GM23338 (cell line): ENCODE measurements around the gene SEC11C.
"Not testable (repeated sequence)": the region's sequence is repeated elsewhere in the genome, so short reads cannot be mapped to it uniquely, and the experiment has no call there.

ENCODE experiments used
- CREB1 ChIP-seq: fragments of 250-450 bp; sonication (Bioruptor Pico); IDR thresholded peaks from 2 replicates; pipeline ENCODE4 v1.5.0; 2020; ENCODE audit warnings: low read depth, mild to moderate bottlenecking, moderate library complexity
- POLR2AphosphoS5 ChIP-seq: IDR thresholded peaks from 2 replicates; pipeline ENCODE4 v1.6.1; 2016; ENCODE audit warnings: antibody characterized with exemption, low read depth
- REST ChIP-seq: IDR thresholded peaks from one replicate; pipeline ENCODE4 v1.6.1; 2018; ENCODE audit warnings: antibody characterized with exemption; ENCODE audit not compliant: unreplicated experiment
- TF ChIP-seq, protein P1 (sequence below), 2 experiments: fragments of 200-600 bp in 1 of 2; sonication (generic) in 1 of 2; conservative IDR thresholded peaks; 2 replicates each; pipeline versions ENCODE4 v1.5.1 to v1.6.1; 2016 to 2017; ENCODE audit warnings: antibody characterized with exemption in 2 of 2, low read depth in 2 of 2, mild to moderate bottlenecking in 2 of 2, moderate library complexity in 1 of 2

DNA sequence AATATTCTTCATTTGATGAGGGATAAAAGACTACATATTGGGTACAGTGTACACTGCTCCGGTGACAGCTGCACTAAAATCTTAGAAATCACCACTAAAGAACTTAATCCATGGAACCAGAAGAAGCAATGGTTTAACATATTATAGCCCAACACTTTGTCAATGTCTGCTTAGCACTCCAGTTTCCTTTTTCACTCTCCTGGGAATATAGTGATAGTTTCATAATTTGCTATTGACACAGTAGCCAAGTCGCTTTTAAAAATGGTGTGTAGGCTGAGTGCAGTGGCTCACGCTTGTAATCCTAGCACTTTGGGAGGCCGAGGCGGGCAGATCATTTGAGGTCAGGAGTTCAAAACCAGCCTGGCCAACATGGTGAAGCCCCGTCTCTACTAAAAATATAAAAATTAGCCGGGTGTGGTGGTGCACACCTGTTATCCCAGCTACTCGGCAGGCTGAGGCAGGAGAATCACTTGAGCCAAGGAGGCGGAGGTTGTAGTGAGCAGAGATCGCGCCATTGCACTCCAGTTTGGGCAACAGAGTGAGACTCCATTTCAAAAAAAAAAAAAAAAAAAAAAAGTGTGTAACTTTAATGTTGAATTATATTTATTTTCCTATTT, 3.2 kb downstream of the SEC11C start:
- TF ChIP-seq, protein P1, sequence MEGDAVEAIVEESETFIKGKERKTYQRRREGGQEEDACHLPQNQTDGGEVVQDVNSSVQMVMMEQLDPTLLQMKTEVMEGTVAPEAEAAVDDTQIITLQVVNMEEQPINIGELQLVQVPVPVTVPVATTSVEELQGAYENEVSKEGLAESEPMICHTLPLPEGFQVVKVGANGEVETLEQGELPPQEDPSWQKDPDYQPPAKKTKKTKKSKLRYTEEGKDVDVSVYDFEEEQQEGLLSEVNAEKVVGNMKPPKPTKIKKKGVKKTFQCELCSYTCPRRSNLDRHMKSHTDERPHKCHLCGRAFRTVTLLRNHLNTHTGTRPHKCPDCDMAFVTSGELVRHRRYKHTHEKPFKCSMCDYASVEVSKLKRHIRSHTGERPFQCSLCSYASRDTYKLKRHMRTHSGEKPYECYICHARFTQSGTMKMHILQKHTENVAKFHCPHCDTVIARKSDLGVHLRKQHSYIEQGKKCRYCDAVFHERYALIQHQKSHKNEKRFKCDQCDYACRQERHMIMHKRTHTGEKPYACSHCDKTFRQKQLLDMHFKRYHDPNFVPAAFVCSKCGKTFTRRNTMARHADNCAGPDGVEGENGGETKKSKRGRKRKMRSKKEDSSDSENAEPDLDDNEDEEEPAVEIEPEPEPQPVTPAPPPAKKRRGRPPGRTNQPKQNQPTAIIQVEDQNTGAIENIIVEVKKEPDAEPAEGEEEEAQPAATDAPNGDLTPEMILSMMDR (conservative IDR thresholded peaks at IDR 0.05; ENCODE audit: low read depth in 2 of 2), result not testable (repeated sequence)
- not testable (repeated sequence) for TF ChIP-seq CREB1, POLR2AphosphoS5, REST
